GM21526 (cell line): ENCODE data around the gene MYCBP2.
"Not testable (repeated sequence)": the region's sequence is repeated elsewhere in the genome, so short reads cannot be mapped to it uniquely, and the experiment has no call there.

Experiments used
- ATAC-seq: cut with Tn5 transposase; IDR thresholded peaks from one replicate; pipeline ENCODE4 v1.9.1; 2021; ENCODE audit warnings: moderate library complexity; ENCODE audit not compliant: unreplicated experiment, low FRiP score

The MYCBP2 gene

DNA sequence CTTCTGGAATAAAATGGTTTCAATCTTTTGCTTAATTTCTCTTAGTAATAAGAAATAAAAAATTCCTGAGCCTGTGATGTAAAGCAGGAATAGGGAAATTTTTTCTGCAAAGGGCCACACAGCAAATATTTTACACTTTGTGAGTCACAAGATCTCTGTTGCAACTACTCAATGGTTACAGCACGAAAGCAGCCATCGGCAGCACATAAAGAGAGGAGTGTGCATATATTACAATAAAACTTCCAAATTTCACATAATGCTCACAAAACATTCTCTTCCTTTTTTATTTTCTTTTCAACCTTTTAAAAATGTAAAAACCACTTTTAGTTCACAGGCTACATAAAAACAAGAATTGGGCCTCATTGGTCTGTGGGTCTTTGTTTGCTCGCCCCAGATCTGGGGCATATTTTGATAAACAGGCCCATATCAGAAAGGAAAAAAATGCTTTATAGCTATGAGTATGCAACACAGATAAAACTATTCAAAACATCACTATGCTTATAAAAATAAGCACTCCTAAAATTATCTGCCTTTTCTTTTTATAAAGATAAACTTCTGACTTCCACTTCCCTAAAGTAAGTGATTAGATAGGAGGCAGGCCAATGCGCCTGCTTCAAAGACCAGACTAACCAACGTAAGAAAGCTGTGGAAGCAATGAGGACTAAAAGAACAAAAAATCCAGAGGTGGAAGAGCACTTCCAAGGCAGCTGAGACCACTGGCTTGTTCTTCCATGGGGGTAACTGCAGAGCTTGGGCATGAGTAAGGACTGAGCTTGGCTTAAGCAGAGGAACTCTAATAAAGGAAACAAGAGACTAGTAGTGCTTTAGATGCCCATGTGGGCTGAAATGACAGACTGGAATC is 26.5 kb downstream of the MYCBP2 start:
- ATAC-seq: no peak

DNA sequence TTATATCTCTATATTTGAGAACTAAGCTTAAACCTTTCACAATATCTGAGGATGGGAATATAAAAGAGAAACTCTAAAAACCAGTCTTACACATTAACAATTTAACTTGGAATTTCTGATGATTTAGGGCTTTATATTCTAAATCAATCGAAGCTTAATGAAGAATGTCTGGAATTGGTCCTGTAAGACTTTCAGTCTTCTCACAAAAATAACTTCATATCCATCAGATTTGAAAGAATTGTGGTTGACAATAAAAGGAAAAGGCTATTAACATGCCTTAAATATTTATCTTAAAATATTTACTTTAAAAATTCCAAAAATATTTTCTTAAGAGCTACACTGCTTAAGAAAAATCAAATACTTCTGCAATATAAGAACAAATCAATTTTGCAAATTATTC is 27.3 kb downstream of the MYCBP2 start:
- no peak for ATAC-seq

DNA sequence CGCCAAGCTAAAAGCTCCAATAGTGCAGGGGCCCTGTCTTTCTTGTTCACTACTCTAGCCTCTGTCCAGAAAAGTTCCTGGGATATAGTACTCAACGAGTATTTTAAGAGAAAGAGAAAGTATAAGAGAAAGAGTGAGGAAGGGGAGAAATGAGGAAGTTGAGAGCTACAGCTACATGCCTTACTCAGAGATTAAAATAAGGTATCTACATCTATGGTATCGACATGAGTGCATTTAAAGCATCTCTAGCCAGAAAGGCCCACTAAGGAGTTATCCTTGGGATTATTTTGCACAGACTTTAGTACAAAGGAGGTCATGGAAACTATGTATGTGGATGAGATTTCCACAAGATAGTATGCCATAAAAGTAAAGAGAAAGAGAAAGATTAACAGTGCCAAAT is 28.5 kb downstream of the MYCBP2 start:
- ATAC-seq: peak; percentile 68

DNA sequence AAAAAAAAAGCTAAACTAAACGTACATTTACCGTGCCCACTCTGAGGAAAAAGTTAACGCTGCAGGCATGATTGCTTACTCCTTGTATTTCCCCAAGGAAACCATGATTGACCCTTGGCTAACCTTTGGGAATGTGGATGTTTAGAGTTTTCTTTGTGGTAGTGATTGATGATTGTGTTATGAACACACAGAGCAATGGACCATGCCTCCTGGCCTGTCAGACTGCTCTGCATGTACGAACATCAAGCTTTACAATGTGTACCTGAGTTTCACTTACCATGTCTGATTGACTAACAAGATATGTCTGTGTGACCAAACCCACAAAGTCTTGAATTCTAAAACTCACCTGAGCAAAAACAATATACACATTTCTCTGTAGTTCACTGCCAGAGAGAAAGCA is 35.1 kb downstream of the MYCBP2 start:
- no peak for ATAC-seq

DNA sequence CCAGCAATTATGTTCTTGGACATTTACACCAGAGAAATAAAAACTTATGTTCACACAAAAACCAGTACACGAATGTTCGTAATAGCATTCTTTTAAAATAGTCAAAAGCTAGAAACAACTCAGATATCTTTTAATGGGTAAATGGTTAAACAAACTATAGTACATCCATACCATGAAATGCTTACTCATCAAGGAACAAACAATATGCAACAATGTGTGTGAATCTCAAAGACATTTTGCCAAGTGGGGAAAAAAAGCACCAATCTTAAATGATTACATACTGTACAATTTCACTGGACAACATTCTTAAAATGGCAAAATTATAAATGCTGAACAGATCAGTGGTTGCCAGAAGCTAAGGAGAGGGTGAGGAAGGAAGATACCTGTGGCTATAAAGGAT is 36.6 kb downstream of the MYCBP2 start:
- ATAC-seq: no peak

DNA sequence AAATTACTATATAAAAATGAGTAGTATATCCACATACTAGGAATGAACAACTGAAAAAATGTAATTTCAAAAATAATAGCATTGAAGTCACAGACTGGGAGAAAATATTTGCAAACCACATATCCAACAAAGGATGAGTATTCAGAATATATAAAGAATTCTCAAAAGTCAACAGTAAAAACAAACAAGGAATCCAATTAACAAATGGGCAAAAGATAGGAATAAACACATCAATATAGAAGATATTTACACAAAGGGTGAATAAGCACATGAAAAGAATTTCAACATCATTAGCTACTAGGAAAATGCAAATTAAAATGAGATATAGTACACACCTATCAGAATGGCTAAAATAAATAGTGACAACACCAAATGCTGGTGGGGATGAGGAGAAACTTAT is 37.0 kb downstream of the MYCBP2 start:
- no peak for ATAC-seq

DNA sequence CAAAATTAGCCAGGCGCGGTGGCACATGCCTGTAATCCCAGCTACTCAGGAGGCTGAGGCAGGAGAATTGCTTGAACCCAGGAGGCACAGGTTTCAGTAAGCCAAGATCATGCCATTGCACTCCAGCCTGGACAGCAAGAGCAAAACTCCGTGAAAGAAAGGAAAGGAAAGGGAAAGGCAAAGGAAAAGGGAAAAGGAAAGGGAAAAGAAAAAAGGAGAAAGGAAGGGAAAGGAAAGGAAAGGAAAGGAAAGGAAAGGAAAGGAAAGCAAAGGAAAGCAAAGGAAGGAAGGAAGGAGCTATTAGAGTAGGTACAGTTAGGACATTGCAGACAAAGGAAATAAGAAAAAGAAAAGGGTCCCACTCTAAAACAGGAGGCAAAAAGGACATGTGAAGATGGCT is 41.3 kb downstream of the MYCBP2 start:
- not testable (repeated sequence) for ATAC-seq

DNA sequence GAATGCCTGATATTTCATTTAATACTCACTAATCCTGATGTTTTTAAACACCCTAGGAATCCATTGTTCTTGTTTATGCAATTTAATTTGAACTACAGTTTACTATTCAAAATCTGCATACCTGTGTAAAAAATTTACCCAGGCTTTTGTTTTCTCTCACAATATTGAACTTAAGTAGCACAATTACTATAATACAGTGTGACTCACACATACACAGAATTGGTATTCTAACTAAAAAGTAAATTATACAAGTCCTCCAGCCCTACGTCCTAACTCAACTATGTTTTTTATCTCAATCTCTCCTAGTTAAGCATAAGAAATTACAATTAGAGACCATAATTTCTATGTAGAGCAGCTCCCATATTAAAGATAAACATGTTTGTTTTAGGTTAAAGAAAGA is 41.8 kb downstream of the MYCBP2 start:
- ATAC-seq: no peak

DNA sequence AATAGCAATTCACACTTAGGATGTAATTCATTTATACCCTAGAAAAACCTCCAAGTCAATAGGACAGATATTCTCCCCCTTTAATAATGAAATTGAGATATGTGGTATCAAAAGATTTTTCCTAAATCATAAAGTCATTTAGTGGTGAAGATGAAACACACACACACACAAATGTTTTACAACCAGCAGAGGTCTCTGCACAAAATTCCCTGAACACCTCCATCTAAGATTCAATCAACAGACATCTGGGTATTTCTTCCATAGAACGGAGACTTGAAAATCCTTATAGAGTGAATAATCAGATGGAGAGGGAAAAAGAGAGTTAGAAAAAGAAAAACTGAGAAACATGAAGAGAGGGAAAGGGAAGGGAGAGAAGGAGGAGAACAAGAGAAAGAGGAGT is 52.8 kb downstream of the MYCBP2 start:
- no peak for ATAC-seq

DNA sequence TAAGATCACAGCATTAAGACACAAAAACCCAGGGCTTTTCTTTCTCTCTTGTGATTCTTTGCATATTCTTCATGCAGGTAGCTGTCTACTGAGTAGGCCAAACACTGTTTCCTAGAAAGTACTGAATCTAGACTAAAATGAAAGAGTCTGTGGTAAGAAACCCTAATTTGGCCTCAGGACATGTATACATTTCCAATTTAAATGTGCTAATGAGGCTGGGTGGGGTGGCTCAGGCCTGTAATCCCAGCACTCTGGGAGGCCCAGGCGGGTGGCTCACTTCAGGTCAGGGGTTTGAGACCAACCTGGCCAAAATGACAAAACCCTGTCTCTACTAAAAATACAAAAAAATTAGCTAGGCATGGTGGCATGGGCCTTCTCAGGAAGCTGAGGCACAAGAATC is 57.8 kb downstream of the MYCBP2 start:
- no peak for ATAC-seq

DNA sequence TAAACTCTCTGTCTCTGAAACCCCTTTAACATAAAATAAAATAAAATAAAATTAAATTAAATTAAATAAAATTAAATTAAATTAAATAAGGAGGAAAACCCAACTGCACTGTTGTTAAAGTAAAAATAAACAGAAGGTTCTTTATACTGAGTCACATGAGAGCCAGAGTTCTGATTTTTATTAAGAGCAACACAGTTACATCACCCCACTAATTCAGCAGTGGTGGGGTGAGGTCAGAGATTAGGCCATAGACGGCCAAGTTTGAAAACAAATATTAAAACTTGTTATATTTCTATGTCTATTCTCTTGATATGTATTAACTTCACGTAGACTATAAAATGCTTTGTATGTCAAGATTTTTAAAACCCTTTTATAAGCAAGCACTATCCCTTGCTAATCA is 59.5 kb downstream of the MYCBP2 start:
- no peak for ATAC-seq

DNA sequence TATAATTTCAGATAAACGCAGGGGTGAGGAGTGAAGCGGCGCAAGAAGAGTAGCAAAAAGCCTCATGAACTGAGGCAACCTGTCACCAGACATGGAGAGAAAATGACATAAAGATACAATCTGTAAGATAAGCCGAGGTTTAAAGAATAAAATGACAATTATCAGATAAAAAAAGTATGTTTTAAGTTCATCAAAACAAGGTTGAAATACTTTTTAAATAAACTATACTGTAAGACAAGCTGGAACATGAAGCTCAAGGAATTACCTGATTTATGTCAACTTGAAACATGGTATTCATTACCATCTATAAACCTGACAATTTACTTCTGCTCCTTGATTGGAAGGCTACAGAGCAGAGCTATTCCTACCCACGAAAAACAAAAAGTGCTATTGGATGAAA is 61.6 kb downstream of the MYCBP2 start:
- ATAC-seq: no peak

DNA sequence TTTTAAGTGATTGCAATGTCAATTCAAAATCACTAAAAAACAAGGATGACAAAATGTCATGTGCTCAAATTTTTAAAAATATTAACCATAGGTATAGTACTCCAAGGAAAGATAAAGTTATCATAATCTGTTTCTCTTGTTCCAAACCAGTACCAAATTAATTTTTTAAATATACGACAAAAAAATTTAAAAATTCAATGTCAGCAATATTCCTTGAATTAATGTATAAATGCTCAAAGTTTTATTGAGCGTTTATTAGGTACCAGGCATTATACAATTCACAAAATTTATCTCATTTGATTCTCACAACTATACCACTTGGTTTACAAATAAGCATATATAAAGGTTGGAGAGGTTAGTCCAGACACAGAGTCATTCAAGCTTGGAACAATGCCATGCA is 64.7 kb downstream of the MYCBP2 start:
- no peak for ATAC-seq

DNA sequence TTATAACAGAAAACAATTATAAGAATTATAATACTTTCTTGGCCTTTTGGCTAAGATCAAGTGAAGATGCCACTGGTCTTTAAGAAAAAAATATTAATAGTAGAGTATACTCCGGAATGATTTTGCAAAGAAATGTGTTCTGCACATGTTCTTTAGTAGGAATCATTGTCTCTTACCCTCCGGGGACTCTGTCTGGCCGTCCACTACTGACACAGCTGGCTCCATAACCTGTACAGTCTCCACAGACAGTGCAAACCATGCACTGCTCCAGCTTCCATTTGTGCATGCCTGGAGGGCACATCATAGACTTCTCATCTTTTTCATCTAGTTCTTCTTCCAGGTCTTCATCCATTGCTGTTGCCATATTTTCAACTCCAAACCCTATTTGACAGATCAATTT is 75.9 kb downstream of the MYCBP2 start:
- no peak for ATAC-seq

DNA sequence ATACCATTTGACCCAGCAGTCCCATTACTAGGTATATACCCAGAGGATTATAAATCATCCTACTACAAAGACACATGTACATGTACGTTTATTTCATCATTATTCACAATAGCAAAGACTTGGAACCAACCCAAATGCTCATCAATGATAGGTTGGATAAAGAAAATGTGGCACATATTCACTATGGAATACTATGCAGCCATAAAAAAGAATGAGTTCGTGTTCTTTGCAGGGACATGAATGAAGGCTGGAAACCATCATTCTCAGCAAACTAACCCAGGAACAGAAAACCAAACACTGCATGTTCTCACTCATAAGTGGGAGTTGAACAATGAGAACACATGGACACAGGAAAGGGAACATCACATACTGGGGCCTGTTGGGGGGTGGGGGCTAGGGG is 81.7 kb downstream of the MYCBP2 start:
- ATAC-seq: not testable (repeated sequence)

DNA sequence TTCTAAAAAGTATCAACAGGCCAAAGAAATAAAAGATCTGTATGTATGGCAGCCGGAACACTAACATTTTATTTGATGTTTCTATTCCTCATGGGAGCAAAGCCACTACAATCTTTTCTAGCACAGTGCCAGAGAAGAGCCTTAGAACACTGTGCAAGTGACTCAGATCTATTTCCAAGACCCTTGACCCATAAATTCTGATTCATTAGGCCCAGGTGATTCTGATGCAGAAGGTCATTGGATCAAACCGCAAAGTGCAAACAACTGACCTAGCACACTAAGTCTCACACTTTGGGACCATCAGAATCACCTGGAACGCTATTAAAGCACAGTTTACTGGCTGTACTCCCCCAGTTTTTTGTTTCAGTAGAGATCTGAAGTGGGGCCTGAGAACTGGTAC is 87.6 kb downstream of the MYCBP2 start:
- ATAC-seq: no peak

DNA sequence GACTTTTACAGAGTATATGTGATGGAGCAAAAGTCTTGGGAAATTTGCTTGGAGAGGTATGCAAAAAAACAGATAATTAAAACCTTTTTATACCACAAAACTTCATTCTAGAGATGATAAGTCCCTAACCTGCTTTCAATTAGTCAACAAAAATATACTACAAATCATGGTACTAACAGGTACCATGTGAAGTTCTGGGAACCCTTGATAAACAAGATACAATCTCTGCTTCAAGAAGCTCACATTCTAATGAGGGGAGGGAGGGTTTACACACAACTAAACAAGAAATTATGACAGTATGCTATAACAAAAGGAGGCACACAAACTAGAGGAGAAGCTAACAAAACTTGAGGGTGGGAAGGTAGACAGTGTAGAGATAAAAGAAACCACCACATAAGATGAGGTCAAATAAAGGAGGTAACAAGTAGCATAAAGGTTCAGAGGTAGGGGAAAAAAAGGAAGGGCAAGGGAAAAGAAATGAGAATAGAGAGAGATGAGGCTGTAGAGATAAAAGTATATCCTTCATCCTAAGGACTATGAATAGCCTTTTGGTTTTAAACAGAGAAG is 91.4 kb downstream of the MYCBP2 start:
- no peak for ATAC-seq

DNA sequence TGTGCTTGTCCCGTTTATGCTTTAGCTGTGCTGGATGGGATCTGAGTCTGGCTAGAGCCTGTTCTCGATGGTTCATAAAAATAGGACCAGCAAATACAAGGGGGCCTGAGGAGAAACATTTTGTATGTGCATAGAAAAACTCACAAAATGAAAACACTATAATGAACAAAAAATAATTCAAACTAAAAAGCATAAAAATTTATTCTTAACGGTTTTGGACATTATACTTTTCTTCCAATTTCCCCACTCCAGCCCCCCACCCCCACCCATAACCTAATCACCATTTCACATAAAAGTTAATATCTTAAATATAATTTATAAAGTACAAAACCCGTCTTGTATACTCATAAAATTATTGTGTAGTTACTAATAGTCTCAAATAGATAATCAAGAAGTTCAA is 93.7 kb downstream of the MYCBP2 start:
- ATAC-seq: no peak

DNA sequence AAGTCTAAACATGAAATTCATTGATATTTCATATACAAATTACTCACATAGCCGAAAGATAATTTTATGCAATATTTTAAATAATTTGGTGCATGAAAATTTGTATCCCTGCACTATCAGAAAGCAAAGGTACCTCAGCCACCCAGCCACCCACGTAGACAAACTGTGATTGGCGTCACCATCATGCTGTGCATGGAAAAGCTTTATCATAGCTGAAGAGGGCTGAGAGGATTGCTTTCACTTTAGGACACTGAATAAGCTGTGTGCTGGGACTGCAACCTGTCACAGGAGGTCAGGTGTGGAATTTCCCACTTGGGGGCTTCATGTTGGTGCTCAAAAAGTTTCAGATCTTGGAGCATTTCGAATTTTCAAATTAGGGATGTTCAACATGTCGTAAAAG is 96.3 kb downstream of the MYCBP2 start:
- ATAC-seq: no peak

DNA sequence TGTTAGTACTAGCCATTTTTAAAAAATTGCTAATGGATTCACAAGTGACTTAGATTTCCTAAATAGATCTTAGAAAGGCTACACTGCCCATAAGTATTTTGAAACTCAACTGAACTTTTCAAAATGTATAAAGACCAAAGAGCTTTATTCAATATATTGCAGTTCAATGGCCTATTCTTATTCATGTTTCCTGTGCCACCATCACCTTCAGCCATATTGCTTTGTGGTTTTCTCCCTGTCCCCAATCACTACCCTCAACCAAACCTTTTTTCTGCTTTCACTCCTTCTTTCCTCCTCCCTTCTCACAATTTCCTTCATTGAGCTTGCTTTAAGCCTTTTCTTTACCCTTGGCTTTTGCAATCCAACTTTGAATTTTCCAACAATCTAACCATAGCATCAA is 100.9 kb downstream of the MYCBP2 start:
- ATAC-seq: no peak

DNA sequence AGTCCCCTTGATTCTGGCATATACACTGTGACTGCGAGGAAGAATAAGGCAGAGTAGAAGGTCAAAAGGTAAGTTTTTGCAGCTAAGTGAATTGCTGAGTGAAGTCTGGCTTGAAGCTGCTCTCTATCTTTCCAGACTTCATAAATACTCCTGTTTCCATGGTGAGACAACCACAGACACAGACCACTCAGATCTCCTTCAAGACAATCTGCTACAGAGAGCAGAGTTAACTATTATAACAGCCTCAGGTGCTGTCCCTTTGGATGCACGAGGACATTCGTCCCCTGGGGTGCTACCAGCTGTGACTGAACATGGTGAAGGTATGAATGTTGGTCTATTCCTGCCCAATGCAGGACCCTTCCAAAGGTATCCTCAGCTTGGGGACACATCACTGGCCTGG is 104.0 kb downstream of the MYCBP2 start:
- ATAC-seq: no peak

DNA sequence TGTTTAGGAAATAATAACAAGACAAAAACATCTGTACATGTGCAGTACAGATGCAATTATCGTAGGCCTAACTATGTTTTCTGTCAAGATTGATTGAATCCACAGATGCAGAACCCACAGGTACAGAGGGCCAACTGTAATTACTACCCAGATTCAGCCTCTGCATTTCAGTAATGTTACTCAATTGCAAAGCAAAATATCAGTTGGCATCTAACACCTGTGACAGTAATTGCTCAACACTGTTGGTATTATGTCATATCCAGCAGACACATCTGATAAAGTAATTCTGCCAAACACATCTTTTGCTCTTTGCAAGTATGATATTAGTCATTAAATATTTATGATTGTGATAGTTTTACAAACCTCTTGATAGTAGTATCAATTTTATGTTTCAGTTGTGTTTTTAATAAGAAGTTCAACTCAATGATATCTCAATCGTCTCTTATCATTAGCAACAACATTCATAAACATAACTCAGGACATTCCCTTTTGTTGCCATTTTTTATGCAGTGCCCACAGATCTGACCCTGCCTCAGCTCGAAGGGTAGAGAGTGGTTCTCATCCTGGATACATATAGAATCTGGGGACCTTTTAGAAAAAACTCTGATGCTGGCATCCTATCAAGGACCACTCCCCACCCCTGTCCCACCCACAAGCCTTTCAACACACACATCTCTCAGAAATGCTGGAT is 104.7 kb downstream of the MYCBP2 start:
- no peak for ATAC-seq
